ENCODE results near the gene GPR34.
"Not testable (repeated sequence)": the region's sequence is repeated elsewhere in the genome, so short reads cannot be mapped to it uniquely, and the experiment has no call there.

Gene GPR34

DNA sequence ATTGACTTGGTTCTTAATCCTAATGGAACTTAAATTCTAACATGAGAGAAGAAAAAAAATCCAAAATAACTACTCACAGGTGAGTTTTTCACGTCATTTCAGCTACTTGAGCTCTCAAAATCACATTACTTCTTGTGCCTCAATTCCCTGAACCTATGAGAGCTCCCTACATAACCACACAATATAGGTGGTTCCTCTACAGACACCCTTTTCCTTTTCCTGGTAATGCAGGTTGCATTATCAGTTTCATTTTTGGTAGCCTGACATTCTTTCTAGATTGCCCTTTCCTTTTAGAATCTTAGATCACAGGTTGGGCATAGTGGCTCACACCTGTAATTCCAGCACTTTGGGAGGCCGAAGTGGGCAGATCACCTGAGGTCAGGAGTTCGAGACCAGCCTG, 4.3 kb downstream of the GPR34 start:
- DNase-seq (ENCODE audit: low read depth) = no peak

DNA sequence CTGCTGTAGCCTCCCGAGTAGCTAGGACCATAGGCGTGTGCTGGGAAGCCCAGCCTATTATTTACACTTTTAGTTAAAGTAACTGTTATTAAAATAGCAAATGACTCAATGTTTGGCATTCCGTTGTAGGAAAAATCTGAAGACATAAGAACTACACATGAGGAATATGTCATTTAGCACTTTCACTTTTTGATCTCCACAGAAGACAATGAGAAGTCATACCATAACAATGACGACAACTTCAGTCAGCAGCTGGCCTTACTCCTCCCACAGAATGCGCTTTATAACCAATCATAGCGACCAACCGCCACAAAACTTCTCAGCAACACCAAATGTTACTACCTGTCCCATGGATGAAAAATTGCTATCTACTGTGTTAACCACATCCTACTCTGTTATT, 6.7 kb downstream of the GPR34 start:
- no peak for DNase-seq (ENCODE audit: low read depth)

DNA sequence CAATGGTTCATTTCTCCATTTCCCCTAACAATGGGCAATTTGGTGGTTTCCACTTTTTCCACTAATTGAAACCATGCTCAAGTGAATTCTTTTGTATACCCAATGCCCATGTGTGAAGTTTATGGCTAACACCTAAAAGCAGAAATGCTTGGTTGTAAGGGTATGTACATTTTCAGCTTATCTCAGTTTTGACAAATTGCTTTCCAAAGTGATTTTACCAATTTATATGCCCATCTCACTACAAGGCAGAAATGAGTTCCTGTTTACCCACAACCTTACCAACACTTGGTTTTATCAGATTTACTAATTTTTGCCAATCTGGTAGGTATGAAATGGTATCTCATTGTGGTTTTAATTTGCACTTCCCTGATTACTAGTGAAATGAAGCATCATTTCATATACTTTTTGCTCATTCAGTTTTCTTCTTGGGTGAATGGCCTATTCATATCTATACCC, 14.8 kb downstream of the GPR34 start:
- DNase-seq (ENCODE audit: low read depth) = no peak

DNA sequence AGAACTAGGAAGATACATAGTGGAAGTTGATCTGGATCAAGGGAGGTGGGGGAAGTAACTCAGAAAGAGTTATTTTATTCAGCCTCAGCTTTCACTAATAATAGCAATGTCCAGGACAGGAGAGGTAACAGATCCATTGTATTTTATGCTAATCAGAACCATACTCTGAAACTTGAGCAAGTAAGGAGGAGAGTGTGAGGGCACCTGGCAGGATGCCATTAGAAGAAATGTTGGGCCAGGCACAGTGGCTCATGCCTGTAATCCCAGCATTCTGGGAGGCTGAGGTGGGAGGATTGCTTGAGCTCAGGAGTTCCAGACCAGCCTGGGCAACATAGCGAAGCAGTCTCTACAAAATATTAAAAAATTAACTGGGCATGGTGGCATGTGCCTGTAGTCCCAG, 16.3 kb downstream of the GPR34 start:
- DNase-seq (ENCODE audit: low read depth) = no peak

DNA sequence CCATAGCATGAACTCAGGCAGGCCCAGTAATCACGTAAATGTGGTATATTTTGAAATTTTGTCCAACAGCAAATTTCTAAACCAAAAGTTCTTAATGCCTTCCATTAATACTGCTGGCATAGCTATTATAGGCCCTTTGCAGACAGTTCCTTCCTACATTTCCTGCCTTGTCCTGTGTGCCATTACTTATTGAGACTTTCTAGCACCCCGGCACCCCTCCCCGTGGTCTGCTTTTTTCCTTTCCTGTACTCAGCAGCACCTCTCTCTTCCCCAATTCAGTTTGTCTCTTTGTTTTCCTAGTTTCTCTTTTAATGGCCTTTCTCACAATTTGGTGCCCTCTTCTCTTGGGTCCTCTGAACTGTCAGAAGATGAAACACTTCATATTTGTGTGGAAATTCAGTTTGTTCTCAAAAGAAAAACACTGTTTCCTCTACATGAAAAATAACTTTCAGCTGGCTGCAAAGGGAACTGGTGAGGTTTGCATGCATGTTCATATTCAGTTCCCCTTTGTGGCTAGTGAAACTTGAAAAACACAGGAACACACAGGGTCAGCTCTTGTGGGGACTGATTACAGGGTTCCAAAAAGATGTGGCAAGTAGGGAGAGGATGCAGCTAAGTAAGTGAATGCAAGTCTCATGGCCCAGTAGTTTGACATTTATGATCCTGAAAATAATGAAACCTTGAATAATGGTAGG, 17.1 kb downstream of the GPR34 start:
- no peak for DNase-seq (ENCODE audit: low read depth)

DNA sequence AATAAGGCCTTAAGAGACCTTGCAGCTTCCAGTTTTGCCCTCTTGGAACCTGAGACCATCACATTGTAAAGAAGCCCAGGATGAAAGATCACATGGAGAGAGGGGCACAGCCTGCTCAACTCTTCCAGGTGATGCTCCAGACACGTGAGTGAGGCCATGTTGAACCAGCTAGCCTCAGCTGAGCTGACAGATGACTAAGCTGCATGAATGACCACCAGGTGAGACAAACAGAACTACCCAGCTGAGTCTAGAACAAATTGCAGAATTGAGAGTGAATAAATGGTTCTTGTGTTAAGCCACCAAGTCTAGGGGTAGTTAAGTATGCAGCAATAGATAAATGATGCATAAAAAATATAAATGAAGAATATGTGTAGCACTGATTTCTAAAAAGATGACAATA, 18.4 kb downstream of the GPR34 start:
- no peak for DNase-seq (ENCODE audit: low read depth)

DNA sequence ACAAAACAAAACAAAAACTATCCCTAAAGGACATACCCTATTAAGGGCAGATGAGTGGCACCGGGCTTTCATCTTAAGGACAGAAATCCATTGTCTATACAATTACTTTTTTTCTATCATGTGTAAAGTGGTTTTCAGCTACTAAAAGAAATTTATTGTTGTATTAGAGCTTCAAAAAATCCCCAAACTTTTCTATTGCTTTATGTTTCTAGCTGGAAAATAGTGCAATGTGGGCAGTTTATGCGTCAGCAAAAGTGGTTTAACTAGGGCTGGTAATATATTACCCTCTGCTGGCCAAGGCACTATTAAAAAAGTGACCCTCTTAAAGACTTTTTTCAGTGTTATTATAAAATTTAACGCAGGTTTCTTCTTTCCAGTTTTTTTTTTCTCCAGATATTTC, 19.7 kb downstream of the GPR34 start:
- no peak for DNase-seq (ENCODE audit: low read depth)

DNA sequence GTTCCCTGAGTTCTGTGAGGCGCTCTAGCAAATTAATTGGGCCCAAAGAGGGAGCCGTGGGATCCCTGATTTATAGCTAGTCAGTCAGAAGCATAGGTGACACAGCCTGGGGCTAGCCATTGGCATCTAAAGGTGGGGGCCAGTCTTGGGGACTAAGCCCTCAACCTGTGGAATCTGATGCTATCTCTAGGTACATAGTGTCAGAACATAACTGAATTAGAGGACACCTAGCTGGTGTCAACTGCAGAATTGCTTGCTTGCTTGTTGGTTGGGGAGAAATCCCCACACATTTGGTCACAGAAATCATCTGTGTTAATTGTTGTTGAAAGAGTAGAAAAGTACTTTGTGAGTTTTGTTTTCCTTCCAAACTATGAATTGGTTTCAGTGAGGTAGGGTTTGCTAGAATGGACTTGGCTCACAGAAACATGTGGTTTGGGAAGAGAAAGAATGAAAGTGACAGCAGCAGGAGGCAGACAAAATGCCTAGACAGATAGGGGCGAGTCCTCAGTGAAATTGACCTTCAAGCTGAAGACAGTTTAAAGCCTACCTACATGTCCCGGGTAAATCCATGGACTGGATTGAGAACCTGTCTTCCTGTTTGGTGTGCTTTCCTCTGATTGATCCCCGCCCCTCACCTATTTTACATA, 22.4 kb downstream of the GPR34 start:
- DNase-seq (ENCODE audit: low read depth) = no peak

DNA sequence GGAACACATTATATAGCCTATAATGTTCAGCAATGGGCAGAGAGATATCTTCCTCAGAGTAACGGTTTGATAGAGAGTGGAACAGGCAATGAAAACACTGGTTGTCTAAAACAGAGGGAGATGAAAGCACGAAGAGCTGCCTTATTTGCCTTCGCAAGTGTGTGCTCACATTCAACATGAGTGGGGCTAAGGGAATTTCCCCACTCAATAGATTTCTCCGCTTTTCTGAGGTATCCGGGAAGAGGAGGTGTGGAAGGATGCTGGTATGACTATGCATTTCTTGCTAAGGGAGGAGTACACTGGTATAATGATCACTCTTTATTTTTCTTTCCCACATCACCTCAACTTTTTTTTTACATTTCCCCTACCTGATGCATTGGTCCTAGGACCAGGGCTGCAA, 27.4 kb downstream of the GPR34 start:
- no peak for DNase-seq (ENCODE audit: low read depth)

DNA sequence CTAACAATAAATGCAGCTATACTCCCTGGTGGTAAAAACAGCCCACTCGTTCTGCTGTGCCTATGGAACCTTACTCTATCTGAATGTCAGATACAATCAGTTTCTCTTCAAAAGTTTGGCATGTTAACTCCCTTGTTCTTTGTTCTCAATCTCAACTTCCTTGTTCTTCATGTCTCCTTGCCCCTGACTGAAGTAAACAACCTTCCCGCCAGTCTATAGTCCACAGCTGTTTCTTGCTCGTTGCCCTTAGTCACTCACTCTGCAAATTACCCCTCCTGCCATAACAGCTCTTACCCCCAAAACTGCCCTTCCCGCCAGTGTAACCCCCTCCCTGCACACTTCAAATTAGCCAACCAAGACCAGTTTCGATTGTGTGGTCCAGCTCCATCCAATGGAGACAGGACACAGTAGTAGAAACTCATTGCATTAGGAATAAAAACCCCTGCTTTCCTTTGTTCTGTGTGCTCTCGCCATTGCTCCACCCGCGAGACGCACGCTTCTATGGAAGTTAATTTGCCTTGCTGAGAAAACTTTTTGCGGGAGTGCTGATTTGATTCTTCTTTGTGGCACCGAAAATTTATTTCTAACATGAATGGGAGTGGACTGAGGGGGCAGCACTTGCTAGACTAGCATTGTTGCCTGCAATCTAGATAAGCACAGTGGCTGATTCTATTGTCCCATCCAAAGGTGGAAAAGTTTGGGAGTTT, 28.1 kb downstream of the GPR34 start:
- no peak for DNase-seq (ENCODE audit: low read depth)

DNA sequence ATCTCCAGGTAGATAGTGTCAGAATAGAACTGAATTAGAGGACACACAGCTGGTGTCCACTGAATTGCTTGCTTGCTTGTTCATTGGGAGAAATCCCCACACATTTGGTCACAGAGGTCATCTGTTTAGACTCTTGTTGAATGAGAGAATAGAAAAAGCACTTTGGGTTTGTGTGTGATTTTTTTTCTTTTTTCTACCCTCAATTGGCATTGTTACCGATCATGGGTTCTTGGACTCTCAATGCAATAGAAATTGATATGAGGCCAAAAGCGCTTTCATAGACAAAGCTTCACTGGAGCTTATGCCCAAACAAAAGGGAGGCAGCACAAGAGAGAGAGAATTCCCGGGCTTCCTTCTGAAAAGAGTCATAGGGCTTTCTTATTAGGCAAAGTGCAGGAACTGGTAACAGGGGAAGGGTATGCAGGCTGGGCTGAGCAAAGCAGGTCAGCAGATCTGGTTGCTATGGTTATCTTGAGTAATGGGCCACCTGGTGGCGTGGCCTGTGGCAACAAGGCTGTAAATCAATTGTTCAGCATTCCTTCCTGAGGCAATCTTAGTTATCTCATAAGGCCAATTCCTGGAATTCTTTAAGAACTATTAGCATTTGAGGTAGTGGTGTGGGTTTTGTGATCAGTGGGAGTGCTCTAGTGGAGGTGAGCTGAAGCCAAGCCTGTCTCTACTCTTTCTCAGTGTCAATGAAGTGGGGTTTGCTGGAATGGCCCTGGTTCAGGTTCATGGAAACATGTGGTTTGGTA, 29.9 kb downstream of the GPR34 start:
- no peak for DNase-seq (ENCODE audit: low read depth)

DNA sequence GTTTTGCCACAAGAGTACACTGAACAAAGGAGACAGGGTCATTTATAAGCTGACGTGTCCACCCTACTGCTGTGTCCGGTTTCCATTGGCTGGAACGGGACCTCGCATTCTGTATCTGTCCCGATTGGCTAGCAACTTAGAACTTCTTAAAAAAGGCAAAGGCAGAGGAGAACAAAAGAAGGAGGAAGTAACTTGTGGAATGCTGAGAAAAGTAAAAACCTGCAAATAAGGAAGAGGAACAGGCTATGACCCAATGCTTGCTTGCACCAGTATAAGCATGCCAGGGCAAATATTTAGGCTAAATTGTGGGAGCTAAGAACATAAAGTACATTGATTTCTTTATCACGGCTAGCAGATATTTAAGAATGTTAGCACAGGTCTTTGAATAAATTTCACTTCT, 30.8 kb downstream of the GPR34 start:
- DNase-seq (ENCODE audit: low read depth) = not testable (repeated sequence)

DNA sequence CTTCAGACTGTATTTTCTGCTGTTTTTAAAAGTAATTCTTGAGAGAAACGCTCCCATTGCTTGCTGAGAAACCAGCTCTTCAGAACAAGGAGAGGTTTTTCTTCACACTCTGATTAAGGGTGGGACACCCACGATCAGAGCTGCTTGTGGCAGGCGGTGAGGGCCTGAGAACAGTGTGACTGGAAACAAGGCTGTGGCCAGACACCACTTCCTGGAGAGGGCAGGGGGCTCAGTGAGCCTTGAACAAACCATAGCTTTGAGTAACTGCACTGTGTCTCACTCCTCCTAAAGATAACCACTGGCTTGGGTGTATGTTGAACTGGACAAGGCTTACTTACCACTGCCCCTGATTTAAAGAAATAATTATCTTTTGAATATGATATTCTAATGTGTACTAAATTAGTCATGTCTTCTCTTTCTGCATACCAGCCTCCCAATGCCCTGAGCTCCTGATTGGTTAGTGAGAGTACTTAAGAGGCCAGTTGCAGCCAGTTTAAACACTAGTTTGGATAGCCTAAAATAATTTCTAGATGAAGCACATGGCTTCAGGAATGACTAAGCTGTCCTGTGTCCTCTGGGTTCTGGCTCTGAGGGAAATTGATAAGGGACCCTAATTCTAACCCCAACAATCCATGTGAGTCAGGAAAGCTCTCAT, 31.5 kb downstream of the GPR34 start:
- DNase-seq (ENCODE audit: low read depth) = no peak

DNA sequence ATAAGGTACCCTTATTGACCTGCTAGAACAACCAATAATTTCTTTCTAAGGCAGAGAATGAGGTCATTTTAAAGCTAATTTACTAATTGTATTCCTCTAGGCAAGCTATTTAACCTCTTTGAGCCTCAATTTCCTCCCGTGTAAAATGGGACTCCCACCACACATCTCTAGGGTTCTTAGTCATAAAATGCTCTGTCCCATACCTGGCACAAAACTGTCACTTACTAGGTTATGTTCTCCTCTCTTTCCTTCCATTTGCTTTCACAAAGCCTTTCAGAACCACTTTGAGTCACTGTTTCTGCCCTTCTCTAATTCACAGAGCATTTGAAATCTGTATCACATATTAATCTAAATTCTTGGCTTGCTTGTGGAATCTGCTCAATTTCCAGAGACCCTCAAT, 32.8 kb downstream of the GPR34 start:
- no peak for DNase-seq (ENCODE audit: low read depth)

DNA sequence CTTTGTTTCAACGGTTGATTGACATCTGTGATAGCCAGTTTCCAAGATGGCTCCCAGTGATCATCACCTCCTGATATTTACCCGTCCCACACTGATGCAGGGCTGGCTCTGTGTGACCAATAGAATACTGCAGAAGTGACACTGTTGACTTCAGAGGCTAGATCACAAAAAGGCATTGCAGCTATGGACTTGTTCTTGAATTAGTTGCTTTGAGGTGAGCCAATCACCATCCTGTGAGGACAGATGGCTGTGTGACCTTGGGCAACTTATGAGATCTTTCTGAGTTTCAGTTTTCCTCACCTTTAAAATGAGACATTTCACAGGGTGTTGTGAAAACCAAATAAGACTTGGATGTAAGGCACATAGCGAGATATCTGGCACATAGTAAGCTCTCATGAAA, 33.4 kb downstream of the GPR34 start:
- no peak for DNase-seq (ENCODE audit: low read depth)

DNA sequence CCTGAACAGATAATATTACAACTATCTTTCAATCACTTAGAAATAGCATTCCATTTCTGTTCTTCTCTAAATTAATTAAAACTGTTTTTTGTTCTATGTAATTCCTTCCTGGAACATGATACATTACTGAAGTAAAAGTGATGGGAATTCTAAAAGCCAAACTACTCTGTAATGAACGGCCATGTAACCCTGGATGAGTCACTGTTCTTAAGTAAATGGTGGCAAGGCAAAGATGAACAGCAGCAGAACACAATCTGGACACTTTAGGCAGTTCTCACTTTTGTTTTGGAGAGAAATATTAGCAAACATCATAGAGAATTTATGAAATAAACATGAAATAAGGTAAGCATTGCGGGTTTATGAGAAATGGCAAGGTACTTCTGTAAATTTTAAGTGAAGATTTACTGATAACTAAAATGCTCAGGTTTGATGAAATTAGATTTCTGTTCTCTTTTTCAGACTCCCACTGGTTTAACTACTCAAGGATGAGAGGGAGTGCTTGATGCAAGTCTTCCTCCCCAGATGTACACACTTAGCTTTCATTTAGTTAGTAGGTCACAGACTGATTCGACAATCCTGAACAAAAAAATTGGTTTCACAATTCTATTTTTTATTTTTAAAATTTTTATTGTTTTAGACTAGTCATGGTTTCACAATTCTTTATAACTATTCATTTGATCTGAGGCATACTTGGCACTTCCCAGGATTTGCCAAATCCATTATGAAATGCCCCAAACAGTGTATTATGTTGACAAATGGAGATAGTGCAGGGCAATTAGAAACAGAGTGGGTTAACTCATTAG, 34.2 kb downstream of the GPR34 start:
- DNase-seq (ENCODE audit: low read depth) = no peak

DNA sequence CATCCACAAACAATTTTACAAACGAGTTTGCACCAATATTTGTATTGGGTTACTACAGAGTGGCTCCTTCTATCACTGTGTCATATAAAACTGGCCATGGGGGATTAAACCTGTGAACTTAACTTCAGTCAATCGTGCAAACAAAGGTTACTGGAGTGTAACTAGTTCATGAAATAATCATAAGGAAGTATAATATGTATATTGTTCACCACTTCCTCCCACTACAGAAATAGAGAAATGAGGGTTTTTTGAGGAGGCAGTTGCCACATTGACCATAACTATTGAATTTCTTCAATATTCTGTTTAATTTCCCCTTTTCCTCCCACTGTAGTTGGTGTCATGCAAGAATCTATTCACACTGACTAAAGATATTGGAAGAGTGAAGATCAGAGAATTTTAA, 35.1 kb downstream of the GPR34 start, which contains the start of gene GPR82:
GPR82 (plus strand) TSS at position 356 of the 400 bp plus-strand sequence. CDS start 2,846 bp downstream, outside the sequence.
- DNase-seq (ENCODE audit: low read depth) = no peak

DNA sequence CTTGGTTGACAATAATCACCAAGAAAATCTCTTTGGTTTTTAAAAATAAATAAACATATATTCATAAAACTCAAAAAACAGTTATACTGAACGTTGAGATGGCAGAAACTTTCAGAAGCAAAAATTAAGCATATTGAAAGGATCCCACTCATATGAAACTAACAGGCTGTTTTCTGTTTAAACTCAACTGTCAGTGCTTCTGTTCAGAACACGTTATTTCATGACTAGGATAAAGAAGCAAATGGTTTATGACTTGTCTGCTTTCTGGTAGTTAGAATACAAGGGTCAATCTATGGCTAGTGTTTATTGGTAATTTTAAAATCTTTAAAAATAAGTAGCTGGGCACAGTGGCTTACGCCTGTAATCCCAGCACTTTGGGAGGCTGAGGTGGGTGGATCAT, 39.4 kb downstream of the GPR34 start:
- no peak for DNase-seq (ENCODE audit: low read depth)

DNA sequence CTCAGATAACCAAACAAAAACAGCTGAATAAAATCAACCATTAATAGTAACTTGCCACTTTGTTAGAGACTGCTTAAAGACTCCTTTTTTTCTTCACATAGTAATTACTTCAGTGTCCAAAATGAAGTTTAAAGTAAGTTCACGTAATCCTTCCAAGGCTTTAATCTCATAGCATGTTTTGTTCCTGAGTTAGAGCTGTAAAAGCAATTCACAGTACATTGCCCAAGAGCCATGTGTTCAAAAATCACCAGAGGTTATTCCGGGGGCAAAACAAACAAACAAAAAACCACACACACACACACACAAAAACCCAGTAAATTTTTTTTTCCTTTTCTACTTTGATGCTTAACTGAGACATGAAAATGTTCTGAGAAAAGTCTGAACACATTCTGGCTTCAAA, 41.3 kb downstream of the GPR34 start:
- no peak for DNase-seq (ENCODE audit: low read depth)

DNA sequence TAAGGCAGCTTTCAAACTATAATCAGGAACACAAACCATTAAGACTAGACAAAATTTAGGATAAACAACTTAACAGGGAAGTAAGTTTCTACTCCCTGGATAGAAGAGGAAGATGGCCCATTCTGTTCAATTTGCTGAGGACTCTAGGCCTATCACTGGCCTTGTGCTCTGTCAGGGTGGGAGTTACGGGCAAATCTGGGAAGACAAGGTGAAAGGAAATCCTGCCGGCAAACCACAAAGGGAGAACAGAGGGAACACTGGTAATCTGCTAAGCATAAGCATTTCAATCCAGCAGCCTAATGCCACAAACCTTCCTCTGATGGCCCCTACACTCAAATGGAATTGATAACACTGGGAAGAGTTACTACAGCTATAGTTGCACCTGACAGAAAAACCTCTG, 43.5 kb downstream of the GPR34 start:
- no peak for DNase-seq (ENCODE audit: low read depth)

DNA sequence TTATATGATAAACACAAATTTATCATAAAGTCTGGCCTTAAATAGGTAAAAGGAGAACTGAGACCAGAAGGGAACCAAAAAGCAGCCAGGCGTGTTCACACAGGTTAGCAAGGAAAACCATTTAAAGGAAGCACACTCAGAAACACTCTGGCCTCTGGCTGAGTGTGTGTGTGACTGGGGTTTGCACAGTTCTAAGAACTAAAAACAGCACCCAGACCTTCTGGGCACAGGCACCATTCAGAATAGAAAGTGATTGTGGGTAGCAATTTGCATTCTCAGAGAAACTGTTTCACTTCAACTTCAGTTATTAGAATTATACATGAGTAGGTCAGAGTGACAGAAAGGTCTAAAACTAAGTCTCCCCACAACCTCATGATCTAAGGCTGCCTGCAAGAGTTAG, 45.2 kb downstream of the GPR34 start:
- DNase-seq (ENCODE audit: low read depth) = no peak
